ENCODE results near the gene AKR1D1. TPM values are rescaled to one million over a fixed set of nuclear protein-coding genes. Genes with fewer than 3 reads are reported as not detected.

AKR1D1 gene
- total and polyA plus RNA-seq, 2 of the 13 experiments (the other 11 are each of a cell fraction or from before 2014, with no cell fraction given): 6.9 to 37.0 TPM

GRCh38 chr7:138162236-138162635, 86.0 kb downstream of the AKR1D1 start:
- no peaks in the 10 kb centered on the region for H3K36me3 ChIP-seq (replicated peaks in 1 of 2; ENCODE audit: control insufficient read depth in 1 of 2, insufficient read depth in 2 of 2, low read length in 2 of 2)
- TF ChIP-seq ZNF124 (CRISPR knock-in tag; IDR thresholded peaks at IDR 0.05) (0 out of 2 replicates have a peak, but pooled peaks have one; percentile 14), ZNF232 (CRISPR knock-in tag; IDR thresholded peaks at IDR 0.05; ENCODE audit: borderline replicate concordance) (no peak)
- DNase-seq (ENCODE audit: low spot score) (no peak), ATAC-seq (no peak), FAIRE-seq (no peak)
- CTCF ChIA-PET (ENCODE audit: low intra/inter-chr PET ratio, low total read pairs): interaction anchor here (1.3 kb wide), 1 partner anchor 577 kb away, joined by 5 read pairs; no protein-coding TSS in a partner anchor
- intact Hi-C loops (cut with micrococcal nuclease; ENCODE audit: unreplicated experiment) (loop anchor here (10.0 kb wide), 3 partner anchors 73 to 223 kb away; no protein-coding TSS in a partner anchor), in situ Hi-C loops (cut with HindIII; ENCODE audit: extremely low pct_ligation_motif_present, low pct_unique_long_range_greater_than_20kb) (loop anchor here (10.0 kb wide), 1 partner anchor 303 kb away; the partner anchor contains the start of gene TRIM24)
- no peaks in the 10 kb centered on the region for H3K27me3 ChIP-seq (ENCODE audit: control insufficient read depth in 1 of 2, insufficient read depth in 2 of 2, low read length in 2 of 2)
- no TSS peak for BruUV-seq (replicated peaks)
- H3K79me2 ChIP-seq (ENCODE audit: insufficient read depth, low read length): no peaks in the 10 kb centered on the region
- whole genome bisulfite sequencing (ENCODE audit: low lambda C conversion rate): 96% methylated on average over 1 of the region's 1 CpG
- no peak overlapping the region for H2AFZ ChIP-seq (ENCODE audit: low read length)
- no peak overlapping the region for H3K27ac ChIP-seq (ENCODE audit: extremely low read length, insufficient read depth, low read length)
- peaks cover 26% of the 10 kb centered on the region for H3K9me3 ChIP-seq (ENCODE audit: low read length)
- peaks cover 57% of the 10 kb centered on the region for H3K4me1 ChIP-seq (ENCODE audit: insufficient read depth, low read length)
- no peaks in the 10 kb centered on the region for H4K20me1 ChIP-seq (ENCODE audit: insufficient read depth, low read length)
- no peak overlapping the region for H3K4me2 ChIP-seq (ENCODE audit: low read depth, low read length)
- H3K4me3 ChIP-seq (replicated peaks in 1 of 3; ENCODE audit: insufficient read depth in 1 of 3, low read depth in 2 of 3, low read length in 3 of 3): no peak overlapping the region
- POLR2A ChIA-PET: interaction anchor here (1.0 to 1.6 kb wide), 6 partner anchors 10 to 299 kb away, joined by 3 to 12 read pairs (median 5); no protein-coding TSS in a partner anchor
- no peak overlapping the region for H3K9ac ChIP-seq (ENCODE audit: insufficient read depth, low read depth, low read length)

GRCh38 chr7:138163800-138164199, 87.5 kb downstream of the AKR1D1 start:
- DNase-seq (ENCODE audit: low spot score) (no peak), FAIRE-seq (no peak), ATAC-seq (no peak)
- Histone ChIP-seq H3K79me2 (ENCODE audit: insufficient read depth, low read length) (no peaks in the 10 kb centered on the region), H3K4me2 (ENCODE audit: low read depth, low read length) (no peak overlapping the region), H3K9me3 (ENCODE audit: low read length) (peaks cover 26% of the 10 kb centered on the region), H4K20me1 (ENCODE audit: insufficient read depth, low read length) (no peaks in the 10 kb centered on the region), H3K36me3 (replicated peaks in 1 of 2; ENCODE audit: control insufficient read depth in 1 of 2, insufficient read depth in 2 of 2, low read length in 2 of 2) (no peaks in the 10 kb centered on the region), H3K9ac (ENCODE audit: insufficient read depth, low read depth, low read length) (no peak overlapping the region), H3K27ac (ENCODE audit: extremely low read length, insufficient read depth, low read length) (no peak overlapping the region), H3K4me3 (replicated peaks in 1 of 3; ENCODE audit: insufficient read depth in 1 of 3, low read depth in 2 of 3, low read length in 3 of 3) (no peak overlapping the region), H3K4me1 (ENCODE audit: insufficient read depth, low read length) (peaks cover 57% of the 10 kb centered on the region), H3K27me3 (ENCODE audit: control insufficient read depth in 1 of 2, insufficient read depth in 2 of 2, low read length in 2 of 2) (no peaks in the 10 kb centered on the region), H2AFZ (ENCODE audit: low read length) (no peak overlapping the region)
- ChIA-PET CTCF (ENCODE audit: low intra/inter-chr PET ratio, low total read pairs) (no interaction called here), POLR2A (no interaction called here)
- no peak for TF ChIP-seq GPBP1L1 (CRISPR knock-in tag; IDR thresholded peaks at IDR 0.05)
- no peak for TF ChIP-seq ZNF251 (CRISPR knock-in tag; IDR thresholded peaks at IDR 0.05)
- peak; percentile 63; the same call in 1 of the 2 replicates for TF ChIP-seq ZNF121 (CRISPR knock-in tag; IDR thresholded peaks at IDR 0.05)
- no TSS peak for BruUV-seq (replicated peaks)
- WGBS (ENCODE audit: low lambda C conversion rate): 100% methylated on average over 1 of the region's 1 CpG
- in situ Hi-C loops (cut with HindIII; ENCODE audit: extremely low pct_ligation_motif_present, low pct_unique_long_range_greater_than_20kb) (loop anchor here (10.0 kb wide), 1 partner anchor 301 kb away; the partner anchor contains the start of gene TRIM24), intact Hi-C loops (cut with micrococcal nuclease; ENCODE audit: unreplicated experiment) (loop anchor here (10.0 kb wide), 3 partner anchors 71 to 221 kb away; no protein-coding TSS in a partner anchor)

Measured in HepG2 (cell line).